AG08396 (cell line): ENCODE results near the gene TMEM178B.

Source experiments
- DNase-seq: peaks from one replicate; pipeline ENCODE4 v3.0.0; 2012; ENCODE audit warnings: low spot score, mixed read lengths

TMEM178B gene

GRCh38 chr7:141527076-141527475 is 453.2 kb downstream of the TMEM178B start:
- no peak for DNase-seq

- DNase-seq, result no peak
These were observed 454.5 kb downstream of the TMEM178B start for GRCh38 chr7:141528399-141528798.
